COLO829 (cell line): ENCODE data around the gene KATNAL1.
A peak's percentile ranks its signal among the peaks of the same experiment; 100 is the strongest.

Experiments used
- DNase-seq: peaks from one replicate; pipeline ENCODE4 v3.0.0; 2012; ENCODE audit warnings: low spot score

The KATNAL1 gene

DNA sequence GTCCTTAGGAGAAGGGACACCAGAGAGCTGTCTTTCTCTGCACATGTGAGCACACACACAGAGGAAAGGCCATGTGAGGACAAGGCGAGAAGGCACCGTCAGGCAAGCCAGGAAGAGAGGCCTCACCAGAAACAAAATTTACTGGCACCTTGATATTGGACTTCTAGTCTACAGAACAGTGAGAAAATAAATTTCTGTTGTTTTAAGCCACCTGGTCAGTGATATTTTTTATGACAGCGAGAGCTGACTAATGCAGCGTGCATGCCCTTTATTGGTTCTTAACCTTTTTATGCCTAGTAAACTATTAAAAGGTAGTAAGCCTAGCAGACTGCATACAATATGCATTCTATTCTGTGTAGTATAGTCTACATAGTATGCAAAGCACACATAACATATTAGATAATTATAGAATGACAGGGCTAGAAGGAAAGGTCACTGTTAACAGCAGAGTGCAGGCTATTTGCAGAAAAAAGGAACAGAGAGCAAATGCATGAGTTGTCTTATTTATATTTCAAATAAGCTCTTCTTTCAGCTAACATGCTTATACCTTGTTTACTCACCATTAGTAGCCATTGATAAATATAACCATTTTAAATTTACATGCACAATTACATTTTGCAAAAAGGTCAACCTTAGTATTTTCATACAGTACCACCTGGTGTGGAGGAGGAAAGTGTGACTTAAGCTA is 25.2 kb upstream of the KATNAL1 start:
- no peak for DNase-seq

DNA sequence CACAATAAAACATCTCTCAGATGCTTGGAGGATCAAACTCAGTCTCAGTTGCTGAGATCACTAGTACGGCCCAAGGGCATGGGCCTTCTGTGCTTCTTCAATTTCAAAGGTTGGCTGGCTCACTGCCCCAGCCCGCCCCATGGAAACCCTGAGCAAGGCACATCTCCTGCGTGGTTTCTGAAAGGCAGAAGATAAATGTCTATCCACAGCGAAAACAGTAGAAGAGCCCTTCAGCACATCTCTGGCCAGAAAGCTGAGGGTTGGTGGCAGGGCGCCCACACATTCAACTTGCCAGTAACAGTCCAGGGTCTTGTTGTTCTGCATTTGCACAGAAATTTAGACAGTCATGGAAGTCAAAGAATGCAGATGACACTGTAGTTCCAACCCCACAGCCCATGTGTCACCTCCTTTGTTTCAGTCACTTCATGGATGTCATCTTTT is 24.0 kb upstream of the KATNAL1 start:
- DNase-seq: no peak

DNA sequence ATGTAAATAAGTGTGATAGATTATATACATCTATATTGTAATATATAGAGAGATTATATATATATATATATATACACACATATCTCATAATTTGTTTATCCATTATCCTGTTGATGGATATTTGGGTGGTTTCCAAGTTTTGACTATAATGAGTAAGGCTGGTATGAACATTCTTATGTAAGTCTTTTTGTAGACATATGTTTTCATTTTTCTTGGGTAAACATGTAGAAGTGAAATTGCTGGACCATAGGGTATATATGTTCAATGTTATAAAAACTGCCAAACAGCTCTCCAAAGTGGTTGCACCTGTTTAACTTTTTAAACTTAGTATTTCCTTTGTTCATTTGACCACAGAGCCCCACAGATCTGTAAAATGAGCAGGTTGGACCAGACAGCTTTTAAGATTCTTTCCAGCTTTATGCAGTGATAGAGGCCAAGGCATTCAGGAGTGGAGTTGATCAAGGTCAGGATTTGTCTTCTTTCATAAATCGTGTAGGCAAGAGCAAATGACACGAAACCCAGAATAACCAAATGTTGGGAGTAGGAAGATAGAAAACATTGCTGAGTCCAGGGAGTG is 21.7 kb upstream of the KATNAL1 start:
- DNase-seq: no peak

DNA sequence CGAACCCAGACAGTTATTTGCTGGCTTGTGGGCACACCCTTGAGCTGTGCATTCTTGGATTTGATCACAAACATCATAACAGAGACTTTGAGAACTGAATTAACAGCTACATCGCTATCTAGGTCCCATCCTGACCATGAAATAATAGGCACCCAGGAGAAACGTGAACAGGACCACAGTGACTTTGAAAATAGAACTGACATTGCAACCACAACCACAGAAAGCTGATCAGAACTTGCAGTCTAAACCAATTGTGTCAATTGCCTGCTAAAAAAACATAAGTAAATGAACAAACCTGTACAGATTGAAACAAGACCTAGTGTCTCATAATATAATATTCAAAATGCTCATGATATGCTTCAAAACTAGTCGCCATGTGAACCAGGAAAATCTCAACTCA is 18.3 kb upstream of the KATNAL1 start:
- DNase-seq: no peak

DNA sequence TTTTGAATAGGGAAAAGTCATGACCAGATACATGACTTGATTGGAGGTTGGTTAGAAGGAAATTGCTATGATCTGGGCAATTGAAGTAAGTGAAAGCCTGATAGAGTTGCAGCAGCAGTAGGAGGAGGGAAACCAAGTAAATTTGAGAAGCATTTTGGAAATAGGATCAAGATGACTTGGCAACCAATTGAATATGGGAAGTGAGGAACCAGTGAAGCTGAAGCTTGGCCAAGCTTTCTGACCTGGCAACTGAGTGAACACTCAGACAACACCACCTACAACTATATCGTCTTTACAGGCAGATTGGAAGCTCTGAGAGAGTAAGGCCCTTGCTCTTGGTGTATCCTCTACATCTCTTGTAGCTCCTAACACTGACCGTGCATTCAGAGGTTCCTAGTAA is 16.2 kb upstream of the KATNAL1 start:
- no peak for DNase-seq

DNA sequence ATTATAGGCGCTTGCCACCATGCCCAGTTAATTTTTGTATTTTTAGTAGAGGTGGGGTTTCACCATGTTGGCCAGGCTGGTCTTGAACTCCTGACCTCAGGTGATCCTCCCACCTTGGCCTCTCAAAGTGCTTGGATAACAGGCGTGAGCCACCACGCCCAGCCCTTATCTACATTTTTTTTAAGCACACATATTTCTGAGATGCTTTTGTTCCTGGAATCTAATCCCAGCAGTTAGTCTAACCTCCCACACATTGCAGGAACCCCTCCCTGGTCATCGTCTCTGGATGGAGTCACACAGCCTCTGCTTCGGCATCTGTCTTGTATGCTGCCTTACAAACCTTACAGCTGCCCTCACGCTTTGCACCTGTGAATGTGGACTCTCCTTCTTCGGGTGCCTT is 15.1 kb upstream of the KATNAL1 start:
- DNase-seq: no peak

DNA sequence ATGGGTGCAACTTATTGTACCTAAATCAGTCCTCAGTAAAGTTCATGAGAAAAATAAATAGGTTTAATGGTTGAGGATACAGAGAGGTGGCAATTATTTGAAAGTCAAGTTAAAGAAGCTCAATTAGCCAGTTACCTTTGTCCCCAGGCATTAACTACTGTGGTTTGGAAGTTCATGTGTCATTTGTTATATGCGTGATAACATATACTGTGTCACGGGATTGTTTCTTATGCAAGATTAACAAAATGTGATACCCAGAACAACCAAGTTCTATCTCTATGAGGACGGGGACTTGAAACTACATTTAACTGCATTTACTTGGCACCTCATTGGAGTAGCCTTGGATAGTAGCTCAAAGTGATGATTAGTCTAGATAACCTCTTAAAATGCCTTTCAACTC is 13.9 kb upstream of the KATNAL1 start:
- no peak for DNase-seq

DNA sequence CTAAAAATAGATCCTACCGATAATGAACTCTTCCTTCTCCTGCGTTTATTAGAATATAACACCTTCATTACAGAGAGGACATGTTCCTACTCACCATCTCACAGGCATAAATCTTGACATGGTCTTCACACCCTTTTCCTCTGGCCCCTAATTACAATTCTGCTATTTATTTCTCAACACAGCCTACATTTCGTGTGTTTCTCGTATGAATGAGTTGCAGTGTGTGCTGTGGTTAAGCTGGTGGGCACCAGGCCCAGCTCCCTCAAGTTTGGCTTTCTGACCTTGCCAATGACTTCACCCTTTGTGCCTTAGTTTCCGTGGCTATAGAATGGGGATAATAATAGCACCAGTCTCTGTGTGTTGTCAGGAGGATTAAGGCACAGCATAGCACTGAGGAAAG is 12.3 kb upstream of the KATNAL1 start:
- peak; percentile 67 for DNase-seq

DNA sequence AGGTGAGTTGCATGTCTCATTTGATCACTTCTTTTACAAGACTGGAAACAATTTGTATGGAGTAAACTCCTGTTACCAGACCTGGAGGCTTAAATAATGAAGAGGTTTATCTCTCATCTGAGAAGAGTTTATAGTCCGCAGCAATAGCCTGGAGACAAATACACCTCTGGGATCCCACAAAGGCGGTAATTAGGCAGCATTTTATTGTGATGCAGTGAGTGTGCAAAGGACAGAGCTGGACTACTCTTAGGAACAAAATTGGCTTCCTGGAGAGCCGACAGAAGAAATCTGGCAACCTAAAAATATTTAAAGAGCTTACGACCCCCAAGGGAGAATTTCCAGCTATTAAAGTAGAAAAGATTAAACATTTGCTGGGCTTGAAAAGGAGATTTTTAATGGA is 11.8 kb upstream of the KATNAL1 start:
- no peak for DNase-seq

DNA sequence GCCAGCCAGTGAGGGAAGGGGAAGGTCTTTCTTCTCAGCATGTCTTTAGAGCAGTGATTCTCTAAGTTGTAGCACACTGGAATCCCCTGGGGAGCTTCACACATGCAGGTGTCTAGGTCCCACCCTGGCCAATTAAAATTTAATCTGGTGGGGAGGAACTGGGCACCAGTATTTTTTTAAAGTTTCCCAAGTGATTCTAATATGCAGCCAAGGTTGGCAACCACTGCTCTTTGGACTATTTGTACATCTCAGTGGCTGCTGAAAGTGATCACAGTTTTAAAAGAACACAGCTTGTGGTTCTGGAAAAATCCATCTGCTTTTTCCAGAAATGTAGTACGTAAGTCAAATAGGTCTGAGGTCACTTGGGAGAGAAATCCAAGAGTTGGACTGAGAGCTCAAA is 10.7 kb upstream of the KATNAL1 start:
- DNase-seq: no peak

DNA sequence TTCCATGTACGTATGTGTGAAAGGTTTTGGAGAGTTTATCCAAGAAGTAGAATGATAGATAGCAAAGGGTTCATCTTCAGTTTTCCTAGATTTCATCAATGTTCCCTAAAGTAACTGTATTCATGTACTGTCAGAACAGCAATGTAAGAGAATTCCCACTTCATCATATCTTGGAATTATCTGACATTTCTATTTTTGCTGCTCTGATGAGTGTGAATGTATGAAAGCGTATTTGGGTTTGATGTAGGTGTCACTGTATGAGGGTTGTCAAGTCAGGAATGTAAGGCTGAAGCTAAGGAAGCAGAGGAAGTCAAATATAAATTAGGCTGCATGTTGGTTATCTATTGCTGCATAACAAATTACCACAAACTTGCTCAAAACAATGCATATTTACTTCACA is 7.2 kb upstream of the KATNAL1 start:
- no peak for DNase-seq

DNA sequence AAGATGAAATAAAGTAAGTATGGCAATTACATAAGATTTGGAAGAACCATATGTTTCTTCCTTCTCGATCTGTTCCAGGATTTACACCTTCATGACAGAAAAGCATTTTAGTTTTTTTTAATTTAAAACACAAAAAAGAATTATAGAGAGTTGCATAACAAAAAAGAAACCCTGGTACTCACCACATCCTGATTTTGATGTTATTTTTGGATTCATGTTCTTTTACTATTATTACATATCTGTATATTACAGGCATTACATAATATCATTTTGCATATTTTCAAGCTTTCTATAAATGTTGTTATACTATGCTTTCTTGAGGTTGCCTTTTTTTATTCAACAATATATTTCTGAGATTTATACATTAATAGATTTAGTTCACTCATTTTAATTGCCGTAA is 6.7 kb upstream of the KATNAL1 start:
- no peak for DNase-seq

DNA sequence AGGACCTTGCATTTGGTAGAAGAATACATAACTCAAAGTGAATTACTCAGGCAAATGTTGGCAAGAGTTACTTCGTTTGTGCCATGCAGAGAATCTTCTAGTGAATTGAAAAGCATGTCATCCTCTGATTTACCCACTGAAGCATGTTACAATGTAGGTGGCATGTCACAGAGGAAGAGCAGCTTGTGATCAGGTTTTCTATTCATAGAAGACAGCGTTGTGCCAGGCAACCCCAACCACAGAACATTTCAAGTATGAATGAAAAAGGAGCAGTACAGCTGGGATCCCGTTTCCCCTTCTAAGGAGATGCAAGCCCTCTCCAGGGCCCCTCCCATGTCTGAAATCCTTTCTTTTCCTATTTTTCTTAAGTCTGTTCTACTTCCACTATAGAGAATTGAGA is 6.0 kb upstream of the KATNAL1 start:
- DNase-seq: no peak

DNA sequence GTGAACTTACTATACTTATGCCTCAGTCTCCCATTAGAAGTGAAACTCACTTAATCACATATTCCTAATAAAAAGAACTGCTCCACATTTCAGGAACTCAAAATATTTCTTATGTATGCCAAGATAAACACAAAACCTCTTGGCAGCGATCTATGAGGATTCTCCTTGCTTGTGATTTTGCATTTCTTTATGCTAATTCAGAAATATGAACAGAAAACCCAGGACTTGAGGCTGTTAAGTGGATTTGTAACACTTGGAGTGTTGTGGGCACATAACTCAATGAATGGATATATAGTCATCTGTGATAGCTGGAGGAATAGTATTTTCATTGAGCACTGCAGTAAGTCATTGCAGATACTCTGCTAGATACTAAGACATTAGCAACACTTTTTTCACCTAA is 5.6 kb upstream of the KATNAL1 start:
- no peak for DNase-seq

DNA sequence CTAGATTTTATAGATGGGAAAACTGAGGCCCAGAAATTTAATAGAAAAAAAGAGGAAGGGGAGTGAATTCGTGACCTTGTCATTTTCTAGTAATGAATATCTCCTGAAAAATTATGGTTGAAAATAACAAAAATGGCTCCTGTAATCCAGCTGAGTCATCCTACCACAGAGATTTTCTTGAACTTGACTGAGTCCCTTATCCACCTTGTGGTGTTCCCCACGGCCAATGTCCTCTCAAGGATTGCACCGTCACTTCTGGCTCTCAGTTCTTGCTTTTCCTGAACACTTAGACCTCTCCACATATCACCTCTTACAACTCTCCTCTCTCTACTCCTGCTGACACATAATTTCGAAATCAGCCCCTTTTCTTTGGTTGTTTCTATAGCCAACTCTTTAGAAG is 1.2 kb upstream of the KATNAL1 start:
- DNase-seq: no peak

DNA sequence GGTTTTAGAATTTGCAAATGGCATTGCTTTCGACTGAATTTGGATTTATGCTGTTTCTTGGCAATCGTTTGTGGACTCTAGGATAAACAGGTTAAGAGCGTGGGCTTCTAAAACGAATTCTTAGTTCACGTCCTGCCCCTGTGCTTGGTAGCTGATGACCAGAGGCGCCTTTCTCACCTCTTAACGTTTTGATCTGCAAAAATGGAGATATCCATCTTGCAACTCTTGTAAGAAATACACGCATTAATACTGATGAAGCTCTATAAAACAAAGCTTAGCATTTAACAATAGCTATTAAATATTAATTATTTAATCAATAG is 580 bp upstream of the KATNAL1 start:
- no peak for DNase-seq

DNA sequence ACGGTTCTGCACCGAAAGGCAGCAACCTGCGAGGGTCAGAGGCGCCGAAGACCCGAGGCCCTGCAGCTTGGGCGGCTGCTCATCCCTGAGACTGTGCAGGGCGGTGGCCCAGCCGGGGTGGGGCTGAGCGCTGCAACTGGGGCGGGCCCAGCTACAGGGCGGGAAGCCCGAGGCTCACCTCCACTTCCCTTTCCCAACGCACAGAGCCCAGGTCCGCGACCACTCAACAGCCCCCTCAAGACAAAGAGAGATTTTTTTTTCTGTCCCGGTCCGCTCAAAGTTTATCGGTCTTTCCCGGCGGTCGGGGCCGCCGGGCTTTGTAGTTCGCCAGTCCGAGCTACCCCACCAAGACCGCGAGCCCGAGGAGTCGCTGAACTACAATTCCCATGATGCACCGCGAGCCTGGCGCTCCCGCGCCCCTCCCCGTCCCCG is 573 bp downstream of the KATNAL1 start:
- peak; percentile 78 for DNase-seq

DNA sequence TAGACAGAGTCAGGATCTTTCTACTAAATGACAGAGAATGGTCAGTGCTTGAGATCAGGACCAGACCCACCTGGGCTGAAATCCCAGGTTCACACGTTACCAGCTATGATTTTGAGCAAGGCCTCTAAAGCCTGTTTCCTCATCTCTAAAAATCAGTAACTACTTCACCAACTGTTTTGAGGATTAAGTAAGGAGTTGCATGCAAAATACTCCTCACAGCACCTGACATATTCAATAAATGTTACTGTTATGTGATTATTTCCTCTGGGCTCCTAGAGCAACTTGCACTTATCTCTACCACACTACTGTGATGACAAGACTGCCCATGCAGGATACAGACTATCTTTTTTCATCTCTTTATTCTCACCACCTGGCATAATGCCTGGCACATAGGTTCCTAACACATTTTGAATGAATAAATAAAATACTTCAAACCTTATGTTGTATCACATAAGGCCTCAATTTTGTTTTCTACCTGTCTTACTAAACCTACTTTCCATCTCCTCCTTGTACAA is 1.8 kb downstream of the KATNAL1 start:
- DNase-seq: no peak

DNA sequence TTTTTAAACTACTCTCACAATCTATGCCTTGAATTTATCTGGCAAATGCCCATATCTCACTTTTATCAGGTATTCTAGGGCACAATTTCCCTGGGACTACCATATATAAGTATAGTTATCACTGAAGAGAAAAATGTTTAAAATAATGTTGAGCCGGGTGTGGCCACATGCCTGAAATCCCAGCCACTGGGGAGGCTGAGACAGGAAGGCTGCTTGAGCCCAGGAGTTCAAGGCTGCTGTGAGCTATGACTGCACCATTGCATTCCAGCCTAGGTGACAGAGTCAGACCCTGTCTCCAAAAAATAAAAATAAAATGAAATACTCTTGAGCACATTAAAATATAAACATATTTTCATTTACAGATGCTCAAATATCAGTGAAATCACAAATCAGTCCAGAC is 4.1 kb downstream of the KATNAL1 start:
- no peak for DNase-seq

DNA sequence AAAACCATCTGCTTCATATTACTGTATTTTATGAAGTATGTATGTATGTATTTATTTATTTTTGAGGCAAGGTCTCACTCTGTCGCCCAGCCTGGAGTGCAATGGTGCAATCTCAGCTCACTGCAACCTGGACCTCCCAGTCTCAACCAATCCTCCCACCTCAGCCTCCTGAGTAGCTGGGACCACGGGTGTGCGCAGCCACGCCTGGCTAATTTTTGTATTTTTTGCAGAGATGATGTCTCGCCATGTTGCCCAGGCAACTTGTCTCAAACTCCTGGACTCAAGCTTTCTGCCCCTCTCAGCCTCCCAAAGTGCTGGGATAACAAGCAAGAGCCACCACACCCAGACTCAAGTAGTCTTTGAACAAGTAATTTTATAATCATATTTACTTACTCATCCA is 5.5 kb downstream of the KATNAL1 start:
- DNase-seq: no peak

DNA sequence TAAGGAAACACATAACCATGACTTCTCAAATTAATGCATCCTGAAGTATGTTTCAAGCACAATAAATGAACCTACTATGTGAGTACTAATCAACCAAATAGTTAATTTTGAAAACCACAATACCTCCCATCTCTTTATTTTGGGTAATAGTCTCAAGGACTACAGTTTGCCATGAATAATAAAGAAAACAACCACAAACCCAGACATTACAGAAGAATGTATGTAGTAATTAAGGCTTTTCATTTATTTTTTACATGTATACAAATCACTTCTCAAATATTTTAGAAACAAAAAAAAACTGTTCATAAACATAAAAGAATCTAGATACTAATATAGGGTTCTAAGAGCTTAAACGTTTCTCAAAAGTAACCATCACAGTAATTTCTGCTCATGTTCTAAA is 6.8 kb downstream of the KATNAL1 start:
- DNase-seq: no peak

DNA sequence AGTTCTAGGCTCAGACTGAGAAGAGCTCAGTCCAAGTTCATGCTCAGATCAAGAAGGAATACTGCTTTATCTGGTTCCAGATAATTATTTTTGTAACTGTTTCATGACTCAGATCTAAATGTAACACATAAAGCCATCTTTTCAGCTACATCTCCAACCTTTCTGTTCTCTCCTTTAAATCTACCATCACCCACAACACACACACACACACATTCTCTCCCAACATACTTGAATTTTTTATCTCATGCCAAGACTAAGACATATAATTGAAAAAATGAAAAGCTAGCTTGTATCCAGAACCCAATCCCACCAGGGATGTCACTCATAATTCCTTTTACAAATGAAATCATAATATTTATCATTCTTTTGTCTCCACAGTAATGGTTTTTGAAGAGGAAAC is 7.6 kb downstream of the KATNAL1 start:
- no peak for DNase-seq

DNA sequence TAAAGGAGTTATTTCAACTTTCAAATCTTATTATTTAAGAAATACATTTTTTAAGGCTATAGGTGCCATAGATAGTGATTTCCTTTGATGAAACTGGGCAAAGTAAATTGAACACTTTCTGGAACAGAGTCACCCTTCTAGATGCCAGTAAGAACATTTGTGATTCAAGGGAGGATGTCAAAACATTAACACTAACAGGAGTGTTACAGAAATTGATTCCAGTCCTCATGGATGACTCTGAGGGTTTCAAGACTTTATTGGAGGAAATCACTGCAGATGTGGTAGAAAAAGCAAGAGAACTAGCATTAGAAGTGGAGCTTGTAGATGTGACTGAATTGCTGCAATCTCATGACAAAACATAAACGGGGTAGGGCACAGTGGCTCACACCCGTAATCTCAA is 12.2 kb downstream of the KATNAL1 start:
- no peak for DNase-seq

DNA sequence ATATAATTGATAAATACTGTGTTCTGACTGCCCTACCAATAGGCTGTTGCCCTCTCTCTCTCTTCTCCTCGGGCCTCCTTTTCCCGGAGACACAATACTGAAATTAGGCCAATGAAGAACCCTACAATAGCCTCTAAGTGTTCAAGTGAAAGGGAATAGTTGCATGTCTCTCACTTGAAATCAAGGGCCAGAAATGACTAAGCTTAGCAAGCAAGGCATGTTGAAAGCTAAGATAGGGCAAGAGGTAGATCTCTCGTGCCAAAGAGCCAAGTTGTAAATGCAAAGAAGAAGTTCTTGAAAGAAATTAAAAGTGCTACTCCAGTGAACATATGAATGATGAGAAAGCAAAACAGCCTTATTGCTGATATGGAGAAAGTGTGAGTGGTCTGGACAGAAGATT is 13.3 kb downstream of the KATNAL1 start:
- DNase-seq: no peak
